H1 (cell line): ENCODE results near the gene RNF187. TPM values are rescaled to one million over a fixed set of nuclear protein-coding genes. Genes with fewer than 3 reads are reported as not detected.
A peak's percentile ranks its signal among the peaks of the same experiment; 100 is the strongest.

Experiments
- CTCF ChIA-PET: fragments of 300-600 bp; sonication (Branson Sonifier 250); formaldehyde crosslinking; loops from one replicate; lab custom pipeline; 2021; ENCODE audit not compliant: partially characterized antibody; lab: Charles Lee
- POLR2A ChIA-PET: fragments of 300-600 bp; sonication (Branson Sonifier 250); formaldehyde crosslinking; loops from one replicate; lab custom pipeline; 2021; ENCODE audit warnings: inconsistent platforms; ENCODE audit not compliant: partially characterized antibody; lab: Charles Lee
- DNase-seq, 2 experiments: peaks; one replicate each; pipeline versions ENCODE4 v3.0.0 to v3.0.0-alpha.2; 2010 to 2022; ENCODE audit warnings: low spot score in 2 of 2, low read depth in 1 of 2, mixed read lengths in 1 of 2
- FAIRE-seq: peaks from 2 replicates; lab custom pipeline; 2011; peaks lifted over from hg19 to GRCh38; lab: Jason Lieb, UNC
- H2AFZ ChIP-seq: 2 replicates; pipeline ENCODE4 v1.8.1; 2012; ENCODE audit warnings: low read length, inconsistent platforms
- H2AK5ac ChIP-seq: 2 replicates; pipeline ENCODE4 v1.6.1; 2013; ENCODE audit warnings: low read depth, low read length
- H2BK120ac ChIP-seq: replicated peaks from 2 replicates; pipeline ENCODE3; 2013; ENCODE audit warnings: low read depth, low read length, inconsistent platforms
- H2BK12ac ChIP-seq: 2 replicates; pipeline ENCODE4 v1.6.1; 2013; ENCODE audit warnings: low read depth, low read length
- H2BK15ac ChIP-seq: 2 replicates; pipeline ENCODE4 v1.6.1; 2013; ENCODE audit warnings: low read length
- H2BK20ac ChIP-seq: 2 replicates; pipeline ENCODE4 v1.6.1; 2013; ENCODE audit warnings: low read length
- H2BK5ac ChIP-seq: 2 replicates; pipeline ENCODE4 v1.6.1; 2013; ENCODE audit warnings: low read depth, low read length
- H3K14ac ChIP-seq: 2 replicates; pipeline ENCODE4 v1.6.1; 2013; ENCODE audit warnings: inconsistent platforms; ENCODE audit not compliant: insufficient read length
- H3K18ac ChIP-seq: 2 replicates; pipeline ENCODE4 v1.6.1; 2013; ENCODE audit warnings: low read length; ENCODE audit errors: extremely low read depth
- H3K23ac ChIP-seq: 2 replicates; pipeline ENCODE4 v1.6.1; 2013; ENCODE audit warnings: inconsistent platforms; ENCODE audit not compliant: insufficient read length
- H3K23me2 ChIP-seq: 2 replicates; pipeline ENCODE4 v1.6.1; 2013; ENCODE audit warnings: low read depth, low read length
- H3K27ac ChIP-seq: 2 replicates; pipeline ENCODE4 v1.6.1; 2011; ENCODE audit warnings: low read depth, low read length, inconsistent platforms
- H3K27me3 ChIP-seq, 4 experiments: replicated peaks in 1 of 4; 1 replicate in 1 of 4; 2 replicates in 3 of 4; pipeline versions ENCODE4 v1.6.1 to v1.8.1; 2011 to 2013; ENCODE audit warnings: low read length in 3 of 4, mild to moderate bottlenecking in 3 of 4, inconsistent platforms in 2 of 4, mixed read lengths in 2 of 4, moderate library complexity in 1 of 4; ENCODE audit not compliant: control insufficient read depth in 3 of 4, insufficient read depth in 3 of 4; ENCODE audit errors: extremely low read depth in 1 of 4
- H3K36me3 ChIP-seq, 4 experiments: 2 replicates each; pipeline versions ENCODE4 v1.6.1 to v1.8.1; 2011 to 2013; ENCODE audit warnings: mild to moderate bottlenecking in 4 of 4, low read length in 3 of 4, moderate library complexity in 2 of 4, control low read depth in 1 of 4, inconsistent platforms in 1 of 4; ENCODE audit not compliant: insufficient read depth in 4 of 4, control insufficient read depth in 2 of 4
- H3K4ac ChIP-seq: replicated peaks from 2 replicates; pipeline ENCODE3; 2013; ENCODE audit warnings: low read length, low read depth, mixed read lengths, inconsistent platforms; ENCODE audit not compliant: insufficient read length
- H3K4me1 ChIP-seq, 4 experiments: replicated peaks in 1 of 4; 1 replicate in 1 of 4; 2 replicates in 3 of 4; pipeline versions ENCODE4 v1.6.1 to v1.8.1; 2011 to 2013; ENCODE audit warnings: low read length in 3 of 4, inconsistent platforms in 2 of 4, mixed read lengths in 1 of 4; ENCODE audit not compliant: insufficient read depth in 4 of 4, control insufficient read depth in 3 of 4
- H3K4me2 ChIP-seq, 2 experiments: 2 replicates each; pipeline versions ENCODE4 v1.6.1 to v1.8.1; 2011 to 2013; ENCODE audit warnings: low read depth in 2 of 2, low read length in 2 of 2, control low read depth in 1 of 2, inconsistent platforms in 1 of 2, mild to moderate bottlenecking in 1 of 2; ENCODE audit not compliant: insufficient read depth in 1 of 2
- H3K4me3 ChIP-seq, 4 experiments: fragments of 200-600, 300-600 bp in 1 of 4; sonication (generic), shearing (Covaris generic), sonication (Bioruptor Twin) in 1 of 4; 2 replicates each; pipeline versions ENCODE4 v1.5.1 to v1.8.1; 2011 to 2016; ENCODE audit warnings: low read length in 4 of 4, low read depth in 3 of 4, control low read depth in 2 of 4, inconsistent platforms in 2 of 4, mild to moderate bottlenecking in 2 of 4, mixed read lengths in 1 of 4, moderate library complexity in 1 of 4; ENCODE audit not compliant: insufficient read depth in 2 of 4; ENCODE audit errors: extremely low read depth in 1 of 4
- H3K56ac ChIP-seq: replicated peaks from 2 replicates; pipeline ENCODE3; 2013; ENCODE audit warnings: low read depth, mild to moderate bottlenecking, mixed read lengths, low read length, inconsistent platforms; ENCODE audit not compliant: insufficient read length
- H3K79me1 ChIP-seq: 2 replicates; pipeline ENCODE4 v1.6.1; 2013; ENCODE audit warnings: low read depth, low read length, control low read depth
- H3K79me2 ChIP-seq, 2 experiments: 2 replicates each; pipeline versions ENCODE4 v1.6.1 to v1.8.1; 2012 to 2013; ENCODE audit warnings: low read length in 2 of 2, mild to moderate bottlenecking in 2 of 2, inconsistent platforms in 1 of 2; ENCODE audit not compliant: insufficient read depth in 2 of 2, control insufficient read depth in 1 of 2
- H3K9ac ChIP-seq, 4 experiments: replicated peaks in 1 of 4; 1 replicate in 1 of 4; 2 replicates in 3 of 4; pipeline versions ENCODE4 v1.6.1 to v1.8.1; 2011 to 2013; ENCODE audit warnings: low read depth in 3 of 4, low read length in 3 of 4, control low read depth in 2 of 4, mild to moderate bottlenecking in 2 of 4, moderate library complexity in 2 of 4, inconsistent platforms in 1 of 4; ENCODE audit errors: extremely low read depth in 1 of 4
- H3K9me3 ChIP-seq, 2 experiments: 2 replicates each; pipeline versions ENCODE4 v1.6.1 to v1.8.1; 2012 to 2013; ENCODE audit warnings: mild to moderate bottlenecking in 2 of 2, moderate library complexity in 2 of 2, control low read depth in 1 of 2, inconsistent platforms in 1 of 2, low read depth in 1 of 2, low read length in 1 of 2, mixed read lengths in 1 of 2; ENCODE audit not compliant: insufficient read depth in 2 of 2
- H4K20me1 ChIP-seq, 2 experiments: replicated peaks in 1 of 2; 2 replicates each; pipeline versions ENCODE3 to v1.8.1; 2011 to 2013; ENCODE audit warnings: inconsistent platforms in 2 of 2, low read length in 2 of 2, mild to moderate bottlenecking in 1 of 2; ENCODE audit not compliant: insufficient read depth in 2 of 2, control insufficient read depth in 1 of 2
- H4K5ac ChIP-seq: 2 replicates; pipeline ENCODE4 v1.6.1; 2013; ENCODE audit warnings: low read length, low read depth, mixed read lengths, inconsistent platforms; ENCODE audit not compliant: insufficient read length
- H4K8ac ChIP-seq: 2 replicates; pipeline ENCODE4 v1.8.0; 2013; ENCODE audit warnings: mild to moderate bottlenecking, moderate library complexity, low read length, inconsistent platforms; ENCODE audit not compliant: insufficient read depth; ENCODE audit errors: extremely low read depth
- H4K91ac ChIP-seq: replicated peaks from 2 replicates; pipeline ENCODE3; 2013; ENCODE audit warnings: low read length, mixed read lengths, inconsistent platforms; ENCODE audit not compliant: insufficient read length
- E2F6 ChIP-seq: IDR thresholded peaks from 2 replicates; pipeline ENCODE4 v1.6.1; 2012; ENCODE audit warnings: inconsistent platforms
- EGR1 ChIP-seq: IDR thresholded peaks from 2 replicates; pipeline ENCODE4 v1.6.1; 2011; ENCODE audit warnings: low read depth, low read length, borderline replicate concordance
- JUN ChIP-seq: IDR thresholded peaks from 2 replicates; pipeline ENCODE4 v1.6.1; 2011; ENCODE audit warnings: low read depth, mild to moderate bottlenecking, improper control_type of control experiment, low read length
- MAX ChIP-seq: IDR thresholded peaks from 2 replicates; pipeline ENCODE4 v1.6.1; 2012; ENCODE audit warnings: inconsistent platforms
- PHF8 ChIP-seq: fragments of 200-600 bp; sonication (generic); conservative IDR thresholded peaks from 2 replicates; pipeline ENCODE4 v1.7.1; 2012; ENCODE audit warnings: low read depth, mild to moderate bottlenecking, inconsistent platforms, low read length, moderate library complexity
- POU5F1 ChIP-seq: IDR thresholded peaks from 2 replicates; pipeline ENCODE4 v1.6.1; 2011; ENCODE audit warnings: low read depth, mild to moderate bottlenecking, low read length, moderate library complexity
- RNF2 ChIP-seq: fragments of 200-900, 300-1000 bp; sonication (generic); IDR thresholded peaks from 2 replicates; pipeline ENCODE4 v1.7.1; 2016; ENCODE audit warnings: borderline replicate concordance, low read depth, mild to moderate bottlenecking, antibody characterized with exemption, low read length; ENCODE audit not compliant: poor library complexity, severe bottlenecking; ENCODE audit errors: missing control alignments
- RXRA ChIP-seq: IDR thresholded peaks from 2 replicates; pipeline ENCODE4 v1.6.1; 2011; ENCODE audit warnings: low read depth, mild to moderate bottlenecking, low read length, moderate library complexity; ENCODE audit not compliant: insufficient read depth
- SP4 ChIP-seq: IDR thresholded peaks from 2 replicates; pipeline ENCODE4 v1.6.1; 2012; ENCODE audit warnings: low read length, inconsistent platforms
- TAF1 ChIP-seq: IDR thresholded peaks from 2 replicates; pipeline ENCODE4 v1.6.1; 2011; ENCODE audit warnings: mild to moderate bottlenecking, low read depth, low read length
- WGBS, 2 experiments: shearing (Covaris generic) in 1 of 2; methylation state at CpG; one replicate each; pipeline versions ENCODE4 v1.1.6 to v1.1.7; 2013 to 2015; ENCODE audit warnings: low lambda C conversion rate in 2 of 2, mixed read lengths in 2 of 2, inconsistent platforms in 1 of 2, low coverage in 1 of 2, missing lambda C conversion rate in 1 of 2; ENCODE audit not compliant: insufficient replicate concordance in 2 of 2, insufficient coverage in 1 of 2, insufficient read length in 1 of 2; ENCODE audit errors: extremely low coverage in 1 of 2, missing lambda C conversion rate in 1 of 2; 5-methylcytosine and 5-hydroxymethylcytosine counted together
- polyA plus RNA-seq, 7 experiments: library from polyadenylated mRNA; depleted of rRNA in 3 of 7; stranded (reverse) in 5 of 7; unstranded in 2 of 7; fragments of >200 nt in 5 of 7; fragments of 200-250 nt in 2 of 7; gene quantifications; 1 replicate in 5 of 7; 2 replicates in 1 of 7; 4 replicates in 1 of 7; pipeline versions ENCODE4 v1.2.1 to v1.2.3, GENCODE V29; 2011 to 2013; ENCODE audit warnings: missing spikeins in 2 of 7, mixed read lengths in 2 of 7
- total RNA-seq: library from RNA; stranded (reverse); fragmentation: NEBNext Ultra II Directional; extraction: Animal tissue kit (Norgen Biotek cat#: 25700); gene quantifications from 2 replicates; pipeline ENCODE4 v1.2.1, GENCODE V29; 2021
- TF ChIP-seq, protein P1 (sequence below): IDR thresholded peaks from 2 replicates; pipeline ENCODE4 v1.6.1; 2011; ENCODE audit warnings: low read length, improper control_type of control experiment

RNF187 gene
- total and polyA plus RNA-seq, 2 of the 8 experiments (the other 6 are each of a cell fraction or from before 2014, with no cell fraction given) = 47.0 to 113 TPM

- no peak overlapping the region for H4K91ac ChIP-seq
- H2BK5ac ChIP-seq = no peak overlapping the region
- no peak overlapping the region for H3K4me2 ChIP-seq
- H3K4me1 ChIP-seq = peaks cover 0 to 9% (median 2%) of the 10 kb centered on the region in 4 experiments; a peak in 5 of 7 replicates
- no peaks in the 10 kb centered on the region for H3K79me1 ChIP-seq
- no peak overlapping the region for H3K27ac ChIP-seq
- peaks cover 0 to 2% (median 0%) of the 10 kb centered on the region in 4 experiments; a peak in 1 of 8 replicates for H3K36me3 ChIP-seq
- WGBS, 2 experiments = 90% methylated on average over 11 of the region's 11 CpGs; no CpG with 5 or more reads in 1 of the 2 experiments
- peaks cover 0 to 9% of the 10 kb centered on the region in 2 experiments for H4K20me1 ChIP-seq
- H2AK5ac ChIP-seq = no peak overlapping the region
- no peak overlapping the region for H4K8ac ChIP-seq
- H3K9me3 ChIP-seq = no peaks in the 10 kb centered on the region
- no peak overlapping the region for H2BK20ac ChIP-seq
- H3K18ac ChIP-seq = no peak overlapping the region
- no peak overlapping the region for H2AFZ ChIP-seq
- H3K14ac ChIP-seq = no peak overlapping the region
- peaks cover 2 to 35% (median 21%) of the 10 kb centered on the region in 4 experiments for H3K27me3 ChIP-seq
- no peak overlapping the region for H2BK120ac ChIP-seq
- H3K23ac ChIP-seq = no peak overlapping the region
- no peak for FAIRE-seq
- ChIA-PET POLR2A (interaction anchor here (0.9 to 7.8 kb wide), 3 partner anchors 7 to 14 kb away, joined by 3 to 82 read pairs (median 24); a partner anchor contains a TSS), CTCF (interaction anchor here (0.7 to 1.2 kb wide), 3 partner anchors 9 to 51 kb away, joined by 3 to 7 read pairs (median 3); no protein-coding TSS in a partner anchor)
- no peak overlapping the region for H3K4me3 ChIP-seq
- no peak overlapping the region for H3K56ac ChIP-seq
- no peak overlapping the region for H3K9ac ChIP-seq
- H3K79me2 ChIP-seq = 0 out of 4 replicates have a peak, but pooled peaks cover 0 to under 1% of the 10 kb centered on the region in 2 experiments
- 0 out of 2 replicates have a peak overlapping the region, but pooled peaks have one; percentile 46 for H2BK15ac ChIP-seq
- no peak for DNase-seq
- H3K4ac ChIP-seq = no peak overlapping the region
- peaks cover 8% of the 10 kb centered on the region for H3K23me2 ChIP-seq
- no peak overlapping the region for H4K5ac ChIP-seq
- no peak overlapping the region for H2BK12ac ChIP-seq
- TF ChIP-seq RXRA = no peak
- no peak for TF ChIP-seq TAF1
- no peak for TF ChIP-seq E2F6
- no peak for TF ChIP-seq SP4
- TF ChIP-seq PHF8 = no peak
- no peak for TF ChIP-seq MAX
- TF ChIP-seq RNF2 = no peak
- TF ChIP-seq JUN = no peak
- TF ChIP-seq, protein P1, sequence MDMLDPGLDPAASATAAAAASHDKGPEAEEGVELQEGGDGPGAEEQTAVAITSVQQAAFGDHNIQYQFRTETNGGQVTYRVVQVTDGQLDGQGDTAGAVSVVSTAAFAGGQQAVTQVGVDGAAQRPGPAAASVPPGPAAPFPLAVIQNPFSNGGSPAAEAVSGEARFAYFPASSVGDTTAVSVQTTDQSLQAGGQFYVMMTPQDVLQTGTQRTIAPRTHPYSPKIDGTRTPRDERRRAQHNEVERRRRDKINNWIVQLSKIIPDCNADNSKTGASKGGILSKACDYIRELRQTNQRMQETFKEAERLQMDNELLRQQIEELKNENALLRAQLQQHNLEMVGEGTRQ = no peak
- TF ChIP-seq EGR1 = no peak
- no peak for TF ChIP-seq POU5F1
Measured at GRCh38 chr1:228450200-228450599, 37.0 kb upstream of the RNF187 start.
